BLaER1 treated with 17β-estradiol and CSF1 and Interleukin-3, amounts not matched to agents 10 nM and 100 nM (cell line): ENCODE measurements around the gene DHRS1.
A peak's percentile ranks its signal among the peaks of the same experiment; 100 is the strongest.

Experiments
- H3K27ac ChIP-seq, 11 experiments: shearing (Covaris generic); formaldehyde crosslinking; 2 replicates each; pipeline ENCODE4 v1.8.1; 2022
- H3K27me3 ChIP-seq, 11 experiments: shearing (Covaris generic); formaldehyde crosslinking; 2 replicates each; pipeline ENCODE4 v1.8.1; 2022
- H3K36me3 ChIP-seq, 11 experiments: shearing (Covaris generic); formaldehyde crosslinking; 2 replicates each; pipeline ENCODE4 v1.8.1; 2022
- H3K4me1 ChIP-seq, 10 experiments: shearing (Covaris generic); formaldehyde crosslinking; 2 replicates each; pipeline ENCODE4 v1.8.1; 2022
- H3K4me2 ChIP-seq, 11 experiments: shearing (Covaris generic); formaldehyde crosslinking; 2 replicates each; pipeline ENCODE4 v1.8.1; 2022
- H3K4me3 ChIP-seq, 10 experiments: shearing (Covaris generic); formaldehyde crosslinking; 2 replicates each; pipeline ENCODE4 v1.8.1; 2022
- H3K9ac ChIP-seq, 11 experiments: shearing (Covaris generic); formaldehyde crosslinking; 2 replicates each; pipeline ENCODE4 v1.8.1; 2022
- H3K9me3 ChIP-seq, 11 experiments: shearing (Covaris generic); formaldehyde crosslinking; replicated peaks in 1 of 11; 2 replicates each; pipeline ENCODE4 v1.8.1; 2022
- H4K20me1 ChIP-seq, 11 experiments: shearing (Covaris generic); formaldehyde crosslinking; 2 replicates each; pipeline ENCODE4 v1.8.1; 2022
- Cebpa-rat ChIP-seq, 11 experiments: shearing (Covaris generic); IDR thresholded peaks; 2 replicates each; pipeline ENCODE4 v1.8.1; 2022

The DHRS1 gene

DNA sequence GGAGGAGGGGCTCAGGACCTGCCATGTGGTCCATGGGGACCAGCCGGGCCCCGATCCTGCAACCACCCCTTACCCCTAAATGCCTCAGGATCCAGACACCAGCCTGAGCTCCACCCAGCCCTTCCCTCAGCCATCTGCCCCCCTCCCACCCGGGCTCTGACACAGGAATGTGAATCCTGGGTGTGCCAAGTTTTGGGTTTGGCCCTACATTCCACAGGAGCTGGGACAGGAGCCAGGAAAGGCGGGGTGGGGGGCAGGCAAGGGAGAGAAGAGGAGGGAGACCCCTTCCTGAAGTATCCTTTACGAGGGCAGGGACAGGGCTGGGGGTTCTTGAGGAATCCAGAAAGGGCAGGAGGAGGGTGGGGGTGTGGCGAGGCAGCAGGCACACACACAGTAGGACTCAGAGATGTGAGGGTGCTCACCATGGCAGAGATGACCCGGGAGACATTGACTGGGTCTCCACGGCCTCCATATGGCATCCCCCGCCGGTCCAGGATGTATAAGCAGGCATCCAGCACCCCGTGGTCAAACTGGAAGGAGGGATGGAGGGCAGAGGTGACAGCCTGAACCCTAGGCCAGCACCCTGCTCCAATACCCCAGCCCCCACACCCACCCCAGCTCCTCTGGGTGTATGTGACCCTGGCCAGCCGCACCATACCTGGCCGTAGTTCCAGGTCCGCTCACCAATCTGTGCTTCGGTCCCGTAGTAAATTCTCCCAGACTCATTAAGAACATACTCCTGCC lies 40.1 kb downstream of the DHRS1 start:
- peaks cover 0 to 13% (median 0%) of the 10 kb centered on the region in 11 experiments; a peak in 1 of 22 replicates for H4K20me1 ChIP-seq
- no peak overlapping the region for H3K4me2 ChIP-seq
- no peaks in the 10 kb centered on the region for H3K9me3 ChIP-seq
- no peaks in the 10 kb centered on the region for H3K27me3 ChIP-seq
- H3K36me3 ChIP-seq = peaks cover 0 to 80% (median 11%) of the 10 kb centered on the region in 11 experiments; a peak in 12 of 22 replicates
- no peak overlapping the region for H3K9ac ChIP-seq
- no peaks in the 10 kb centered on the region for H3K4me1 ChIP-seq
- no peak overlapping the region for H3K27ac ChIP-seq
- no peak for TF ChIP-seq Cebpa-rat (IDR thresholded peaks at IDR 0.05)
- H3K4me3 ChIP-seq = no peak overlapping the region

- no peaks in the 10 kb centered on the region for H3K27me3 ChIP-seq
- H3K9me3 ChIP-seq = no peaks in the 10 kb centered on the region
- no peak overlapping the region; a peak in 1 of 22 replicates for H3K9ac ChIP-seq
- H3K4me2 ChIP-seq = no peak overlapping the region
- peaks cover 0 to 13% (median 0%) of the 10 kb centered on the region in 11 experiments; a peak in 1 of 22 replicates for H4K20me1 ChIP-seq
- TF ChIP-seq Cebpa-rat (IDR thresholded peaks at IDR 0.05) = no peak
- no peak overlapping the region for H3K27ac ChIP-seq
- H3K4me3 ChIP-seq = no peak overlapping the region
- peaks cover 0 to 80% (median 18%) of the 10 kb centered on the region in 11 experiments; a peak in 12 of 22 replicates for H3K36me3 ChIP-seq
- H3K4me1 ChIP-seq = no peaks in the 10 kb centered on the region
Measured at GRCh38 chr14:24258548-24259265, 40.9 kb downstream of the DHRS1 start.

GRCh38 chr14:24258119-24258518 lies 41.5 kb downstream of the DHRS1 start:
- Histone ChIP-seq H3K9me3 (no peaks in the 10 kb centered on the region), H3K27me3 (no peaks in the 10 kb centered on the region), H3K4me1 (no peaks in the 10 kb centered on the region), H3K27ac (no peak overlapping the region), H3K36me3 (peaks cover 0 to 81% (median 24%) of the 10 kb centered on the region in 11 experiments; a peak in 12 of 22 replicates), H3K4me2 (no peak overlapping the region), H3K9ac (no peak overlapping the region), H4K20me1 (peaks cover 0 to 13% (median 0%) of the 10 kb centered on the region in 11 experiments; a peak in 1 of 22 replicates), H3K4me3 (no peak overlapping the region)
- no peak for TF ChIP-seq Cebpa-rat (IDR thresholded peaks at IDR 0.05)

- Histone ChIP-seq H4K20me1 (peaks cover 0 to under 1% (median 0%) of the 10 kb centered on the region in 11 experiments; a peak in 1 of 22 replicates), H3K9ac (0 out of 22 replicates have a peak overlapping the region, but pooled peaks of 2 of the 11 experiments have one; percentile 8 to 13), H3K27me3 (no peaks in the 10 kb centered on the region), H3K4me1 (peaks cover 0 to 1% (median 0%) of the 10 kb centered on the region in 10 experiments; a peak in 2 of 20 replicates), H3K4me2 (no peak overlapping the region), H3K9me3 (no peaks in the 10 kb centered on the region), H3K36me3 (peaks cover 0 to 80% (median 28%) of the 10 kb centered on the region in 11 experiments; a peak in 13 of 22 replicates), H3K4me3 (no peak overlapping the region), H3K27ac (no peak overlapping the region)
- TF ChIP-seq Cebpa-rat (IDR thresholded peaks at IDR 0.05) = no peak
Measured at GRCh38 chr14:24256960-24257359, 42.6 kb downstream of the DHRS1 start.

GRCh38 chr14:24255931-24256711 lies 43.5 kb downstream of the DHRS1 start:
- peaks cover 0 to 10% (median 2%) of the 10 kb centered on the region in 10 experiments; a peak in 11 of 20 replicates for H3K4me1 ChIP-seq
- no peak overlapping the region for H3K4me2 ChIP-seq
- no peak for TF ChIP-seq Cebpa-rat (IDR thresholded peaks at IDR 0.05)
- peaks cover 0 to 72% (median 28%) of the 10 kb centered on the region in 11 experiments; a peak in 13 of 22 replicates for H3K36me3 ChIP-seq
- no peaks in the 10 kb centered on the region for H4K20me1 ChIP-seq
- no peaks in the 10 kb centered on the region for H3K9me3 ChIP-seq
- H3K27me3 ChIP-seq = no peaks in the 10 kb centered on the region
- H3K4me3 ChIP-seq = no peak overlapping the region
- H3K9ac ChIP-seq = 0 out of 22 replicates have a peak overlapping the region, but pooled peaks of 1 of the 11 experiments have one; percentile 8
- no peak overlapping the region for H3K27ac ChIP-seq

DNA sequence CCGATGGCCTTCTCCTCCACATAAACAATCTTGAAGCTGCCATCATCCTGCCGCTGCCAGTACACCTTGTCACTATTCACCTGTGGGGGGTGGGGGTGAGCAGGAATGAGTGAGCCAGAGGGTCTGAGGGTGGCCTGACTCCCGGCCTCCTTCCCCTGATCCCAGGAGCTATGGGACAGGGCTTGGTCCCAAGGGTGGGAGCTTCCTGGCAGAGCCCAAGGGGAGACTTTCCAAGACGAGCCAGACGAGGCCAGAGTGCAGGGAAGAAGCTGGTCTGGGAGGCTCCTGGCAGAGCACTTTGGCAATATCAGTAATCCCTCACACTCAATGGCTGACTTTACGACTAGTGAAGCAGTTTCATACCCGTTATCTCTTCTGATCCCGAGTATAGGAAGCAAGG lies 44.1 kb downstream of the DHRS1 start:
- H3K9ac ChIP-seq = no peak overlapping the region
- H3K9me3 ChIP-seq = no peaks in the 10 kb centered on the region
- H3K4me2 ChIP-seq = no peak overlapping the region
- no peaks in the 10 kb centered on the region for H4K20me1 ChIP-seq
- H3K36me3 ChIP-seq = peaks cover 0 to 67% (median 28%) of the 10 kb centered on the region in 11 experiments; a peak in 13 of 22 replicates
- no peak overlapping the region for H3K27ac ChIP-seq
- H3K4me1 ChIP-seq = peaks cover 4 to 17% (median 9%) of the 10 kb centered on the region in 10 experiments
- TF ChIP-seq Cebpa-rat (IDR thresholded peaks at IDR 0.05) = no peak
- H3K4me3 ChIP-seq = no peak overlapping the region
- no peaks in the 10 kb centered on the region for H3K27me3 ChIP-seq

- no peak overlapping the region for H3K27ac ChIP-seq
- peaks cover 9 to 22% (median 13%) of the 10 kb centered on the region in 10 experiments for H3K4me1 ChIP-seq
- no peak overlapping the region for H3K9ac ChIP-seq
- peaks cover 0 to 62% (median 28%) of the 10 kb centered on the region in 11 experiments; a peak in 13 of 22 replicates for H3K36me3 ChIP-seq
- H3K9me3 ChIP-seq = no peaks in the 10 kb centered on the region
- H3K4me3 ChIP-seq = no peak overlapping the region
- no peaks in the 10 kb centered on the region for H4K20me1 ChIP-seq
- no peak for TF ChIP-seq Cebpa-rat (IDR thresholded peaks at IDR 0.05)
- no peaks in the 10 kb centered on the region for H3K27me3 ChIP-seq
- no peak overlapping the region for H3K4me2 ChIP-seq
Measured at GRCh38 chr14:24254630-24255392, 44.8 kb downstream of the DHRS1 start.

- Histone ChIP-seq H3K4me3 (no peak overlapping the region), H3K36me3 (peaks cover 0 to 58% (median 28%) of the 10 kb centered on the region in 11 experiments; a peak in 13 of 22 replicates), H3K4me2 (no peak overlapping the region), H3K27ac (no peak overlapping the region), H3K27me3 (no peaks in the 10 kb centered on the region), H3K9me3 (no peaks in the 10 kb centered on the region), H4K20me1 (no peaks in the 10 kb centered on the region), H3K9ac (no peak overlapping the region), H3K4me1 (peaks cover 9 to 22% (median 13%) of the 10 kb centered on the region in 10 experiments)
- no peak for TF ChIP-seq Cebpa-rat (IDR thresholded peaks at IDR 0.05)
Measured at GRCh38 chr14:24253936-24254335, 45.6 kb downstream of the DHRS1 start.
